ENCODE measurements around the gene INTS13. TPM values are rescaled to one million over a fixed set of nuclear protein-coding genes. Genes with fewer than 3 reads are reported as not detected.

Gene INTS13
- total and polyA plus RNA-seq, 2 donors (not counting 3 experiments of a cell fraction or from before 2014, with no cell fraction given): 8.7 to 35.9 TPM

DNA sequence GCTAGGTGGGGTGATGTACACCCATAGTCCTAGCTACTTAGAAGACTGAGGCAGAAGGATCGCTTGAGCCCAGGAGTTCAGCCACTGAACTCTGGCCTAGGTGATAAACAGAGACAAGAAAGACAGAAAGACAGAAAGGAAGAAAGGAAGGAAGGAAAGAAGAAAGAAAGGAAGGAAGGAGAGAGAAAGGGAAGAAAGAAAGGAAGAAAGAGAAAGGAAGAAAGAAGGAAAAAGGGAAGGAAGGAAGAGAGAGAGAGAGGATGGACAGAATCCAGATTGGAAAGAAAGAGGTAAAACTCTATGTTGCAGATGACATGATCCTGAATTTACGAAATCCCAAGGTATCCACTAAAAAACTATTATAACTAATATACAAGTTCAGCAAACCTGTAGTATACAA is 8.2 kb downstream of the INTS13 start:
- Histone ChIP-seq H3K9me3 (replicated peaks; ENCODE audit: control insufficient read depth, insufficient read depth, low read length) (no peaks in the 10 kb centered on the region), H3K9me1 (replicated peaks; ENCODE audit: control insufficient read depth, extremely low read depth, insufficient read depth, low read length) (no peaks in the 10 kb centered on the region), H3K4me3 (replicated peaks in 1 of 3; ENCODE audit: insufficient read depth in 1 of 3, low read depth in 1 of 3, low read length in 3 of 3) (no peak overlapping the region), H3K4me1 (ENCODE audit: control insufficient read depth, extremely low read depth, insufficient read depth, low read length) (no peaks in the 10 kb centered on the region), H3K36me3 (ENCODE audit: control insufficient read depth in 2 of 2, extremely low read depth in 1 of 2, insufficient read depth in 2 of 2, low read length in 2 of 2) (peaks cover 3 to 13% of the 10 kb centered on the region in 2 experiments), H3K9ac (replicated peaks; ENCODE audit: extremely low read depth, insufficient read depth, low read length) (no peak overlapping the region), H3K27me3 (ENCODE audit: control insufficient read depth in 2 of 2, insufficient read depth in 2 of 2, low read length in 2 of 2) (no peaks in the 10 kb centered on the region), H3K4me2 (ENCODE audit: insufficient read depth, low read length) (no peak overlapping the region), H4K20me1 (replicated peaks; ENCODE audit: control insufficient read depth, extremely low read depth, insufficient read depth, low read length) (no peaks in the 10 kb centered on the region), H2AFZ (ENCODE audit: low read depth, low read length) (no peak overlapping the region), H3K27ac (ENCODE audit: insufficient read depth, low read depth, low read length) (no peak overlapping the region), H3K79me2 (ENCODE audit: control insufficient read depth, insufficient read depth, low read length) (peaks cover 20% of the 10 kb centered on the region)
- CTCF ChIA-PET: no interaction called here
- DNase-seq (ENCODE audit: low read depth, low spot score) (no peak), FAIRE-seq (no peak)
- POLR2A ChIA-PET: no interaction called here
- dilution Hi-C loops (cut with MboI; ENCODE audit: extremely low pct_ligation_motif_present, low sequenced_read_pairs) (no loop called here), intact Hi-C loops (cut with micrococcal nuclease) (no loop called here)
- BruUV-seq (replicated peaks): no TSS peak
- TF ChIP-seq, protein P1, sequence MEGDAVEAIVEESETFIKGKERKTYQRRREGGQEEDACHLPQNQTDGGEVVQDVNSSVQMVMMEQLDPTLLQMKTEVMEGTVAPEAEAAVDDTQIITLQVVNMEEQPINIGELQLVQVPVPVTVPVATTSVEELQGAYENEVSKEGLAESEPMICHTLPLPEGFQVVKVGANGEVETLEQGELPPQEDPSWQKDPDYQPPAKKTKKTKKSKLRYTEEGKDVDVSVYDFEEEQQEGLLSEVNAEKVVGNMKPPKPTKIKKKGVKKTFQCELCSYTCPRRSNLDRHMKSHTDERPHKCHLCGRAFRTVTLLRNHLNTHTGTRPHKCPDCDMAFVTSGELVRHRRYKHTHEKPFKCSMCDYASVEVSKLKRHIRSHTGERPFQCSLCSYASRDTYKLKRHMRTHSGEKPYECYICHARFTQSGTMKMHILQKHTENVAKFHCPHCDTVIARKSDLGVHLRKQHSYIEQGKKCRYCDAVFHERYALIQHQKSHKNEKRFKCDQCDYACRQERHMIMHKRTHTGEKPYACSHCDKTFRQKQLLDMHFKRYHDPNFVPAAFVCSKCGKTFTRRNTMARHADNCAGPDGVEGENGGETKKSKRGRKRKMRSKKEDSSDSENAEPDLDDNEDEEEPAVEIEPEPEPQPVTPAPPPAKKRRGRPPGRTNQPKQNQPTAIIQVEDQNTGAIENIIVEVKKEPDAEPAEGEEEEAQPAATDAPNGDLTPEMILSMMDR (IDR thresholded peaks at IDR 0.05; ENCODE audit: extremely low read depth in 1 of 2, insufficient read depth in 1 of 2, low read depth in 1 of 2, low read length in 2 of 2): no peak
- TF ChIP-seq POLR2AphosphoS5 (IDR thresholded peaks at IDR 0.05; ENCODE audit: insufficient read depth, low read depth, low read length) (no peak), GATA2 (IDR thresholded peaks at IDR 0.05; ENCODE audit: insufficient read depth, insufficient read length, low read depth, low read length) (no peak)

DNA sequence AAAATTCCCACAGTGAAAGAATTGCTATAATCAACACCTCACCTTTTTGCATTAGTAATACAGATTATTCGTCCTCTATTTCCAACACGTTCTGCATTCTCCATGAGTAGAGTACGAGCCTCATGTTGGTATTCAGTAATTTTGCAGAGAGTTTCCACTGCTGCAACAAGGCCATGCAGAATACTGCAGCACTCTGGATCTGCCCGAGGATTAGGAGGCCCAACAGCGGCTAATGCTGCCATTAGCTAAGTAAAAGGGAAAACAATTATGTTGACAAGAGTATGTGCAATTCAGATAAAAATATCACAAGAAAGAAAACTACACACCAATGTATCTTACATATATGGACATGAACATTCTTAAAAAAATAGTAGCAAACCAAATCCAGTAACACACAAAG is 9.1 kb downstream of the INTS13 start:
- no peak for FAIRE-seq

More for the DNA sequence above, 9.1 kb downstream of the INTS13 start:
- dilution Hi-C loops (cut with MboI; ENCODE audit: extremely low pct_ligation_motif_present, low sequenced_read_pairs) (no loop called here), intact Hi-C loops (cut with micrococcal nuclease) (no loop called here)
- H3K27ac ChIP-seq (ENCODE audit: insufficient read depth, low read depth, low read length): no peak overlapping the region
- H3K9me3 ChIP-seq (replicated peaks; ENCODE audit: control insufficient read depth, insufficient read depth, low read length): no peaks in the 10 kb centered on the region
- no peaks in the 10 kb centered on the region for H3K9me1 ChIP-seq (replicated peaks; ENCODE audit: control insufficient read depth, extremely low read depth, insufficient read depth, low read length)
- no peak for TF ChIP-seq MYC (IDR thresholded peaks at IDR 0.05; ENCODE audit: low read depth, low read length)
- TF ChIP-seq, protein P2, sequence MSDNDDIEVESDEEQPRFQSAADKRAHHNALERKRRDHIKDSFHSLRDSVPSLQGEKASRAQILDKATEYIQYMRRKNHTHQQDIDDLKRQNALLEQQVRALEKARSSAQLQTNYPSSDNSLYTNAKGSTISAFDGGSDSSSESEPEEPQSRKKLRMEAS (IDR thresholded peaks at IDR 0.05; ENCODE audit: insufficient read depth, insufficient read length): no peak
- no peak for TF ChIP-seq EZH2 (IDR thresholded peaks at IDR 0.05; ENCODE audit: borderline replicate concordance, low read depth, low read length, severe bottlenecking)
- no peak for TF ChIP-seq GATA2 (IDR thresholded peaks at IDR 0.05; ENCODE audit: insufficient read depth, insufficient read length, low read depth, low read length)
- no peak for TF ChIP-seq POLR2A (IDR thresholded peaks at IDR 0.05; ENCODE audit: low read depth, low read length)
- no peak for TF ChIP-seq FOS (IDR thresholded peaks at IDR 0.05; ENCODE audit: borderline replicate concordance, insufficient read depth, low read length)
- TF ChIP-seq, protein P1 (IDR thresholded peaks at IDR 0.05; ENCODE audit: extremely low read depth in 1 of 2, insufficient read depth in 1 of 2, low read depth in 1 of 2, low read length in 2 of 2): no peak
- no peak for TF ChIP-seq POLR2AphosphoS5 (IDR thresholded peaks at IDR 0.05; ENCODE audit: insufficient read depth, low read depth, low read length)
- no peak for TF ChIP-seq JUN (IDR thresholded peaks at IDR 0.05; ENCODE audit: borderline replicate concordance, insufficient read depth, insufficient read length, low read depth)
- peaks cover 3 to 13% of the 10 kb centered on the region in 2 experiments for H3K36me3 ChIP-seq (ENCODE audit: control insufficient read depth in 2 of 2, extremely low read depth in 1 of 2, insufficient read depth in 2 of 2, low read length in 2 of 2)
- H2AFZ ChIP-seq (ENCODE audit: low read depth, low read length): no peak overlapping the region
- no peak overlapping the region for H3K4me3 ChIP-seq (replicated peaks in 1 of 3; ENCODE audit: insufficient read depth in 1 of 3, low read depth in 1 of 3, low read length in 3 of 3)
- no peaks in the 10 kb centered on the region for H3K4me1 ChIP-seq (ENCODE audit: control insufficient read depth, extremely low read depth, insufficient read depth, low read length)
- ChIA-PET POLR2A (no interaction called here), CTCF (no interaction called here)
- H4K20me1 ChIP-seq (replicated peaks; ENCODE audit: control insufficient read depth, extremely low read depth, insufficient read depth, low read length): no peaks in the 10 kb centered on the region
- BruUV-seq (replicated peaks): no TSS peak
- peaks cover 18% of the 10 kb centered on the region for H3K79me2 ChIP-seq (ENCODE audit: control insufficient read depth, insufficient read depth, low read length)
- no peaks in the 10 kb centered on the region for H3K27me3 ChIP-seq (ENCODE audit: control insufficient read depth in 2 of 2, insufficient read depth in 2 of 2, low read length in 2 of 2)
- H3K4me2 ChIP-seq (ENCODE audit: insufficient read depth, low read length): no peak overlapping the region
- no peak overlapping the region for H3K9ac ChIP-seq (replicated peaks; ENCODE audit: extremely low read depth, insufficient read depth, low read length)
- DNase-seq (ENCODE audit: low read depth, low spot score): no peak

All from endothelial cell of umbilical vein (primary cell).